ENCODE measurements around the gene TMEM80.

GRCh38 chr11:693415-693831 is 2.2 kb upstream of the TMEM80 start:
- TF ChIP-seq ZNF274 (IDR thresholded peaks at IDR 0.05; ENCODE audit: insufficient read depth, insufficient read length) (no peak), MTA3 (IDR thresholded peaks at IDR 0.05; ENCODE audit: borderline replicate concordance, low read length) (no peak), POLR2A (IDR thresholded peaks at IDR 0.05; ENCODE audit: low read depth, low read length) (no peak), REST (IDR thresholded peaks at IDR 0.05; ENCODE audit: low read depth, low read length) (no peak), BCL11A (IDR thresholded peaks at IDR 0.05; ENCODE audit: low read depth, low read length) (no peak), CTCF (IDR thresholded peaks at IDR 0.05 in 2 of 3, conservative IDR thresholded peaks at IDR 0.05 in 1 of 3; ENCODE audit: control insufficient read depth in 2 of 3, extremely low read depth in 1 of 3, insufficient read depth in 1 of 3, low read depth in 3 of 3, low read length in 3 of 3) (no peak), E4F1 (IDR thresholded peaks at IDR 0.05; ENCODE audit: borderline replicate concordance, partially characterized antibody) (no peak), EGR1 (IDR thresholded peaks at IDR 0.05; ENCODE audit: borderline replicate concordance in 1 of 2, low read depth in 2 of 2, low read length in 2 of 2) (no peak)

Measured in GM12878 (cell line).